ENCODE data around the gene ARID3A.

DNA sequence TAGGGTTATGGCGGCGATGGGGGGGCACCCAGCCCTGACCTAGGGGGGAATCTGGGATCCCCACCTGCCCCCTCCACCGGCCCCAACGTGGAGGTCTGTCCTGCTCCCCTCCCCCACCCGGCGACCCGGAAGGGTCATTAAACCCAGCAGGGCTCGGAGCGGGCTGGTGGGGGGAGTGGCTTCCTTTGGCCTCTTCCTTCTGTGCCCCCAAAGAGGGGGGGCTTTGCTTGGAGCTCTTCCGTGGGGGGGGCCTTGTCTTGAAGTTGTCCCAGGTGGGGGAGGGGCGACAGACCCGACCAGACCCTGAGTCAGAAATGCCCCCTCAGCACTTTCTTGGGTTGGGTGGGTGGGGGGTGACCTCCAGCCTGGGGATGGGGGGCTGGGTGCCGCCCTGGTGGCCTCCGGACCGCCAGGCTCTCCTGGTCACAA lies 1.5 kb downstream of the ARID3A start:
- TF ChIP-seq POLR2A (IDR thresholded peaks at IDR 0.05): no peak
- TF ChIP-seq, protein P1, sequence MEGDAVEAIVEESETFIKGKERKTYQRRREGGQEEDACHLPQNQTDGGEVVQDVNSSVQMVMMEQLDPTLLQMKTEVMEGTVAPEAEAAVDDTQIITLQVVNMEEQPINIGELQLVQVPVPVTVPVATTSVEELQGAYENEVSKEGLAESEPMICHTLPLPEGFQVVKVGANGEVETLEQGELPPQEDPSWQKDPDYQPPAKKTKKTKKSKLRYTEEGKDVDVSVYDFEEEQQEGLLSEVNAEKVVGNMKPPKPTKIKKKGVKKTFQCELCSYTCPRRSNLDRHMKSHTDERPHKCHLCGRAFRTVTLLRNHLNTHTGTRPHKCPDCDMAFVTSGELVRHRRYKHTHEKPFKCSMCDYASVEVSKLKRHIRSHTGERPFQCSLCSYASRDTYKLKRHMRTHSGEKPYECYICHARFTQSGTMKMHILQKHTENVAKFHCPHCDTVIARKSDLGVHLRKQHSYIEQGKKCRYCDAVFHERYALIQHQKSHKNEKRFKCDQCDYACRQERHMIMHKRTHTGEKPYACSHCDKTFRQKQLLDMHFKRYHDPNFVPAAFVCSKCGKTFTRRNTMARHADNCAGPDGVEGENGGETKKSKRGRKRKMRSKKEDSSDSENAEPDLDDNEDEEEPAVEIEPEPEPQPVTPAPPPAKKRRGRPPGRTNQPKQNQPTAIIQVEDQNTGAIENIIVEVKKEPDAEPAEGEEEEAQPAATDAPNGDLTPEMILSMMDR (IDR thresholded peaks at IDR 0.05): no peak
